Heart left ventricle (tissue), 13 donors: ENCODE measurements around the gene EHD2.

Experiments used
- POLR2A ChIP-seq, 2 donors: fragments of 450-650 bp; IDR thresholded peaks; one replicate each; pipeline ENCODE4 v1.6.1; 2017; ENCODE audit warnings: antibody characterized with exemption in 2 of 2, mild to moderate bottlenecking in 2 of 2, moderate library complexity in 2 of 2
- TF ChIP-seq, protein P1 (sequence below), 12 donors: fragments of 200-600 bp; sonication (generic) in 4 of 12; IDR thresholded peaks; one replicate each; pipeline versions ENCODE4 v1.5.0 to v1.8.0; 2018 to 2022; ENCODE audit warnings: antibody characterized with exemption in 12 of 12, mild to moderate bottlenecking in 5 of 12
- donor health status: ischemic (EF 13 %, LVEDD 7.1; RV severe dilation, severe dysfunction).
- donor health status: DM: no; HTN: yes; CAD: no.
- donor health status: DM: no; HTN: no; CAD: no.
- donor health status: ischemic (EF 25% LVEDD 6.9; RV normal size, moderate dysfunction).
- donor health status: ischemic (EF 25% LVEDD 5.7; RV mildly dilated, moderate dysfunction).
- donor health status: ischemic (EF 35%, LVEDD 5.7; RV mildly dilated, moderate dysfunction).
- donor health status: nonischemic (EF 11% LVEDD 7.7; RV severe dilation, severe dysfunction).
- donor health status: DM: yes; HTN: yes; CAD: no.
- donor health status: PGD.
- donor health status: ischemic (EF 29% LVEDD 5.4; RV normal size, mild dysfunction).
- donor health status: nonischemic (EF 23%, LVEDD 6.1; RV moderate dilation, normal function).

DNA sequence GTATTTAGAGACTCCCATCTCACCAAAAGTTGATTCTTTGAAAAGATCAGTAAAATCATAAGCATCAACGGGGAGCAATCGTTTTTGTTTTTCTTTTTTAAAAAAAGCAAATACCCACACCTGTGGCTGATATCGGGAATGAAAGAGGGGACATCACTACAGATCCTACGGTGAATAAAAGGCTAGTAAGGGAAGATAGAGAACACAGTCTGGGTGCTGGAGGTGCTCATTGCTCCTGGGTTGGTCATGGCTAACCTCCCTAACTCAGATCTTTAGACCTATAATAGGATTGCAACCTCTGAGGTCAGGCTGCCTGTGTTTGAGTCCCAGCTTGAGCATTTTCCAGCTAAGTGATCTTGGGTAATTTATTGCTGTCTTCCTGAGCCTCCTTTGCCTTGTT lies 1.1 kb downstream of the EHD2 start:
- TF ChIP-seq POLR2A (IDR thresholded peaks at IDR 0.05), result no peak
- TF ChIP-seq, protein P1, sequence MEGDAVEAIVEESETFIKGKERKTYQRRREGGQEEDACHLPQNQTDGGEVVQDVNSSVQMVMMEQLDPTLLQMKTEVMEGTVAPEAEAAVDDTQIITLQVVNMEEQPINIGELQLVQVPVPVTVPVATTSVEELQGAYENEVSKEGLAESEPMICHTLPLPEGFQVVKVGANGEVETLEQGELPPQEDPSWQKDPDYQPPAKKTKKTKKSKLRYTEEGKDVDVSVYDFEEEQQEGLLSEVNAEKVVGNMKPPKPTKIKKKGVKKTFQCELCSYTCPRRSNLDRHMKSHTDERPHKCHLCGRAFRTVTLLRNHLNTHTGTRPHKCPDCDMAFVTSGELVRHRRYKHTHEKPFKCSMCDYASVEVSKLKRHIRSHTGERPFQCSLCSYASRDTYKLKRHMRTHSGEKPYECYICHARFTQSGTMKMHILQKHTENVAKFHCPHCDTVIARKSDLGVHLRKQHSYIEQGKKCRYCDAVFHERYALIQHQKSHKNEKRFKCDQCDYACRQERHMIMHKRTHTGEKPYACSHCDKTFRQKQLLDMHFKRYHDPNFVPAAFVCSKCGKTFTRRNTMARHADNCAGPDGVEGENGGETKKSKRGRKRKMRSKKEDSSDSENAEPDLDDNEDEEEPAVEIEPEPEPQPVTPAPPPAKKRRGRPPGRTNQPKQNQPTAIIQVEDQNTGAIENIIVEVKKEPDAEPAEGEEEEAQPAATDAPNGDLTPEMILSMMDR (IDR thresholded peaks at IDR 0.05), result no peak
